ENCODE measurements around the gene SYNGR1.

DNA sequence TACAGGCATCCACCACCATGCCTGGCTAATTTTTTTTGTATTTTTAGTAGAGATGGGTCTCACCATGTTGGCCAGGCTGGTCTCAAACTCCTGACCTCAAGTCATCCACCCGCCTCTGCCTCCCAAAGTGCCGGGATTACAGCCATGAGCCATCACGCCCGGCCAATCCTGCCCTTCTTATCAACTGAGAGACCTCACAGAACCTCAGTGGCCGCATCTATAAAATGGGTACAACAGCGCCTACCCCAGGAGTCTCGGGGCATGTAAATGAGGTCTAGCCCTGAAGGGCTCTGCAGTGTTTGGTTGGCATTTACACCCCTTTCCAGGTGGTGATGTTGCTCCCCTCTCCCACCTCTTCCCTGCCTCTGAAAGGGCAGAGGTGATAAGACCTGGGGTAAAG, 11.7 kb downstream of the SYNGR1 start:
- TF ChIP-seq, protein P1, sequence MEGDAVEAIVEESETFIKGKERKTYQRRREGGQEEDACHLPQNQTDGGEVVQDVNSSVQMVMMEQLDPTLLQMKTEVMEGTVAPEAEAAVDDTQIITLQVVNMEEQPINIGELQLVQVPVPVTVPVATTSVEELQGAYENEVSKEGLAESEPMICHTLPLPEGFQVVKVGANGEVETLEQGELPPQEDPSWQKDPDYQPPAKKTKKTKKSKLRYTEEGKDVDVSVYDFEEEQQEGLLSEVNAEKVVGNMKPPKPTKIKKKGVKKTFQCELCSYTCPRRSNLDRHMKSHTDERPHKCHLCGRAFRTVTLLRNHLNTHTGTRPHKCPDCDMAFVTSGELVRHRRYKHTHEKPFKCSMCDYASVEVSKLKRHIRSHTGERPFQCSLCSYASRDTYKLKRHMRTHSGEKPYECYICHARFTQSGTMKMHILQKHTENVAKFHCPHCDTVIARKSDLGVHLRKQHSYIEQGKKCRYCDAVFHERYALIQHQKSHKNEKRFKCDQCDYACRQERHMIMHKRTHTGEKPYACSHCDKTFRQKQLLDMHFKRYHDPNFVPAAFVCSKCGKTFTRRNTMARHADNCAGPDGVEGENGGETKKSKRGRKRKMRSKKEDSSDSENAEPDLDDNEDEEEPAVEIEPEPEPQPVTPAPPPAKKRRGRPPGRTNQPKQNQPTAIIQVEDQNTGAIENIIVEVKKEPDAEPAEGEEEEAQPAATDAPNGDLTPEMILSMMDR (IDR thresholded peaks at IDR 0.05) = no peak
- TF ChIP-seq POLR2A (IDR thresholded peaks at IDR 0.05) = no peak

Measured in thyroid gland (tissue), 4 donors.